Large intestine (tissue), 3 donors: ENCODE measurements around the gene PDZD7. TPM values are rescaled to one million over a fixed set of nuclear protein-coding genes. Genes with fewer than 3 reads are reported as not detected.
A peak's percentile ranks its signal among the peaks of the same experiment; 100 is the strongest.

ENCODE experiments used
- DNase-seq, 2 donors: peaks; one replicate each; pipeline versions ENCODE4 v3.0.0 to v3.0.0-alpha.2; 2013
- H3K27ac ChIP-seq: one replicate; pipeline ENCODE4 v1.5.1; 2013; ENCODE audit warnings: low read length
- H3K27me3 ChIP-seq: 2 replicates; pipeline ENCODE4 v1.6.1; 2013; ENCODE audit warnings: low read length; ENCODE audit not compliant: control insufficient read depth, insufficient read depth
- H3K36me3 ChIP-seq: 2 replicates; pipeline ENCODE4 v1.6.1; 2013; ENCODE audit warnings: low read length; ENCODE audit not compliant: control insufficient read depth, insufficient read depth
- H3K4me1 ChIP-seq: one replicate; pipeline ENCODE4 v1.6.1; 2013; ENCODE audit warnings: low read length; ENCODE audit not compliant: control insufficient read depth, insufficient read depth
- H3K4me3 ChIP-seq: one replicate; pipeline ENCODE4 v1.5.1; 2013; ENCODE audit warnings: low read length
- H3K9me3 ChIP-seq: one replicate; pipeline ENCODE4 v1.6.1; 2013; ENCODE audit warnings: mild to moderate bottlenecking, low read depth, low read length, moderate library complexity; ENCODE audit not compliant: control insufficient read depth
- WGBS: methylation state at CpG from one replicate; pipeline ENCODE4 v1.1.5; 2013; ENCODE audit warnings: low lambda C conversion rate; ENCODE audit not compliant: insufficient coverage; 5-methylcytosine and 5-hydroxymethylcytosine counted together
- polyA plus RNA-seq: library from polyadenylated mRNA; unstranded; fragments of 120-200 nt; gene quantifications from one replicate; pipeline ENCODE4 v1.2.1, GENCODE V29; 2013

The PDZD7 gene
- polyA plus RNA-seq, 1 donor, result 95.8 TPM

DNA sequence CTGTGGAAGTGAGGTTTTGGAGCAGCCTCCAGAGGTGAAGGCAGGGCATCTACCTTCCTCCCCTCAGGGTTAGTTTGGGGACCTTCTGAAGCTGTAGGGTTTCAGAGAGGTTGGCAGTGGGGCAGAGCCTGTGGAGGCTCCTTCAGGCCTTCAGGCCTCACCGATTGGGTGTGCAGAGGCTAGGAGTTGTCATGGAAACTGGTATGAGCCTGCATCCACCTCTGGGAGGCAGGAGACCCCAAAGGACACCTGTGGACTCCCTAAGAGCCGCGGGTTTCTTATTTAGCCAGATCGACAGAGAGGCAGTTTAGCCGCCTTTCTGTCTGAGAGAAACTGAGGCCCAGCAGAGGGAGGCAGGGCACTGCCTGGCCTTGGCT, 29.3 kb downstream of the PDZD7 start:
- H3K9me3 ChIP-seq, result peaks cover 10% of the 10 kb centered on the region

DNA sequence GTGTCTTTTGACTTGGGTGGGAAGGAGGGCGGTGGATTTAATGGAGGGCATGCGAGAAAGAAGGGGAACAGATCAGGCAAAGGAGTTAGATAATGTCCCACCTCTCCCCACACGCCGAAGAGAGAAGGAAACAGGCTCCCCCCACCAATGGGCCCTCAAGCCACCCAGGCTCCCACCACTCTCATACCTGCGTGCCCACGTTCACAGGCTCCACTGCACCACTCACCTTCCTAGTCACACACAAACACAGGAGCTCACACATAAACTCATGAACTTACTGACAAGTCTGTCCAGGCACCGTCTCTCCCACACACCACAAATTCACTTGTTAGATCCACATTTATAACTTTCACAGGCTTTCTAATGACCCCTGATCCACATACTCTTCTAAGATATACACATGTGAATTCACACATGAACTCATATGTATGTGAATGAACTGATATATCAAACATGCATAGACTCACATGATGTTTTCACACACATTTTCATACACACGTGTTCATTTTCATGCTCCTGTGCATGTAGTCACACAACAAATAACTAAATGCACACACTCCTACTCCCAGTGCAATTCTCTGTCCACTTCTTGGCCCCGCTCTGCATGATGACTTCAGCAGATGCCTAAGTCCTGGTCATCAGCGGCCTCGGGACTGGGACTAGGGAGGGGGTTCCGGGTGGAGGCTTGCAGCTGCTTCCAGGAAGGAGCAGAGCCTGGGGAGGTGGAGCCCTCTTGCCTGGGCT, 29.8 kb downstream of the PDZD7 start:
- WGBS, result 40% methylated on average over 1 of the region's 12 CpGs
- H3K27me3 ChIP-seq, result no peaks in the 10 kb centered on the region
- peak; percentile 85 to 87 for DNase-seq
- H3K27ac ChIP-seq, result peak overlapping the region; percentile 93
- peaks cover 9% of the 10 kb centered on the region for H3K9me3 ChIP-seq
- H3K4me3 ChIP-seq, result peak overlapping the region; percentile 92
- peaks cover 36% of the 10 kb centered on the region for H3K36me3 ChIP-seq
- peaks cover 33% of the 10 kb centered on the region for H3K4me1 ChIP-seq

More for the DNA sequence above, 29.3 kb downstream of the PDZD7 start:
- H3K27ac ChIP-seq, result peak overlapping the region; percentile 93
- no peak for DNase-seq
- H3K4me1 ChIP-seq, result peaks cover 33% of the 10 kb centered on the region
- peaks cover 42% of the 10 kb centered on the region for H3K36me3 ChIP-seq
- WGBS, result no CpG with 5 or more reads among the region's 5 CpGs
- H3K27me3 ChIP-seq, result no peaks in the 10 kb centered on the region
- H3K4me3 ChIP-seq, result peak overlapping the region; percentile 14

DNA sequence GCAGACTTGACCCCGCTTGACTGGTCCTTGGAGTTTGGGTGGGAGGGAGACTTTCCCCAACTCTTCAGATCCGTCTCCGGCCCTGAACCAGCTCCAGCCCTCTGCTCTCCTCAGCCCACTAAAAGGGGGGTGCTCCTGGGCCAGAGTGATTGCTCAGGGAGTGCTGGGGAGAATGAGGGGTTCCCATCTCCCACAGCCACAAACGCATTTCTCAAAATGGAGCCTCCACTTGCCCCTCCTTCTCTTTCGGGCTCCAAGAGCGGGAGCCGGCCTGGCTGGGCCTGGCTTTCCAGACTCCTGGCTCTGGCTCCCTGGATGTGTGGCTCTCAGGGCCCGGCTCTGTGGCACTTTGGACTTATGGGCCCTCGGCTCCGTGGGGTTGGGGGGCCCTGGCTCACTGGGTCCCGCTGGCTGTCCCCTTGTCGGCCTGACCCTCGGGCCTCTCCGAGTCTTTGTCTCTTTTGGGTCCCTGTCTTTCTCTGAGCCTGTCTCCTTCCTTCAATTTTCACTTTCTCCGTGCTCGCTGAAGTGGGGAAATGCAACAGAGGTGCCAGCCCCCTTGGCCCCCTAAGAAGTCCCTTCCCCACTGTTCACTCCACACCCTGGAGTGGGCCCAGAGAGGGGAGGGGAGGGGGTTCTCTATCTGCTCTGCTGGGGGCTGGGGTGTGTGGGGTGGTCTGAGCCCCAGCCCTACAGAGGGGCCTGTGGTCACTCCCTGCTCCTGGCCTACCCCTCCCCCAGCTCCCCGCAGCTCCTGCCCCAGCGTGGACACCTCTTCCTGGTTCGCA, 30.6 kb downstream of the PDZD7 start:
- Histone ChIP-seq H3K27ac (peak overlapping the region; percentile 93), H3K9me3 (peaks cover 7% of the 10 kb centered on the region), H3K4me3 (peak overlapping the region; percentile 92), H3K27me3 (no peaks in the 10 kb centered on the region), H3K4me1 (peaks cover 33% of the 10 kb centered on the region), H3K36me3 (peaks cover 28% of the 10 kb centered on the region)
- no CpG with 5 or more reads among the region's 19 CpGs for WGBS
- DNase-seq, result peak in 1 of 2 donors; percentile 53

DNA sequence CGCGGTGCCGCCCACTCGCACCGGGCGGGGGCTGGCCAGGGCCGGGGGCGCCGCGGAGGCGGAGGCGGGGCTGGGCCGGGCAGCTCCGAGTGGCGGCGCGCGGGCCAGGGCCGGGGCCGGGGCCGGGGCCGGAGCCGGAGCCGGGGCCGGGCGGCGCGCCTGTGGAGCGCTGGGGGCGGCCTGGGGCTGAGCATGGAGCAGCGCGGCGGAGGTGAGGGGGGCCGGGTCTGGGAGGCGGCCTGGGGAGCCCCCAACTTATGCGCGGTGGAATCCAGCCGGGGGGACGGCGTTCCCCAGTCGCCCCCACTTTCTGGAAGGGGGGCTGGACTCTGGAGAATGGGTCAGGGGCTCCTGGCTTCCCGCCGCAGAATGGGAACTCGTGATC, 31.2 kb downstream of the PDZD7 start, which contains the start of gene LZTS2:
LZTS2 (plus strand) TSS at position 67 of the 385 bp plus-strand sequence. CDS start 2,731 bp downstream, outside the sequence.
- Histone ChIP-seq H3K4me3 (peak within 1 kb of the TSS; percentile 92), H3K4me1 (peaks cover 33% of the 10 kb centered on the region), H3K9me3 (peaks cover 5% of the 10 kb centered on the region), H3K27ac (peak within 1 kb of the TSS; percentile 93), H3K36me3 (peaks cover 22% of the 10 kb centered on the region), H3K27me3 (no peaks in the 10 kb centered on the region)
- no peak for DNase-seq
- no CpG with 5 or more reads among the region's 44 CpGs for WGBS

DNA sequence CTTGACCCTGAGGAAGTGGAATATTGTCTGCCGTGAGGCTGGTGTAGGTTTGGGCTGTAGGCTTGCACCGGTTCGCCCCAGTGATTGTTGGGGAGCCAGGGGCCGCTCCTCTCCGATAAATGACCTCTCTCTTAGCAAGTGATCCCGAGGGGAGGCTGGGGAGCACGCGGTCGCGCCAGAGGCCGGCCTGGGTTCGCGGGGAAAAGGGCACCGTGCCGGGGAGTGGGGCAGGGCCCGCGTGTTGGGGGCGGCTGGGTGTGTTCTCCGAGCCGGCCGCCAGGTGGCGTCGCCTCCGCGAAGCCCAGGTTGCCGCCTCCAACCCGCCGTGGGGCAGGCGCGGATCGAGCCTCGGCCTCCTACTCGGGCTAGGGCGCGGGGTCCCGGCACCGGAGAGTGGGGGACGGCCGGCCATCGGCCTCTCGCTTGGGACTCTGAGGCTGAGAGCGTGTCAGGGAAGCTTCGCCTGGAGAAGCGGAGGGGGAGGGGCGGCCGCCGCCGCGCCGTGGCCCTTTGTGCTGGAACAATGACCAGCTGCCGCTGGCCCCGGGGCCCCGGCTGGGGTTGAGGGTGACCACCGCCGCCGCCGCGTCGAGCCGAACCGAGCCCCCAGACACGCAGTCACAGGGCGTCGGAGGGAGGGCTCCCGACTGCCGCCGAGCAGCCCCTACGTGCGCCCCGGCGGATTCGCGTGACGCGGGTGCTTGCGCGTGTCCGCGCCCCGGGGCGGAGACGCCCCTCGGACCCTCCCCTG, 31.8 kb downstream of the PDZD7 start:
- H3K27ac ChIP-seq, result peak overlapping the region; percentile 78
- peak overlapping the region; percentile 91 for H3K4me3 ChIP-seq
- peak; percentile 80 to 84 for DNase-seq
- WGBS, result no CpG with 5 or more reads among the region's 83 CpGs
- no peaks in the 10 kb centered on the region for H3K27me3 ChIP-seq
- H3K9me3 ChIP-seq, result peaks cover 5% of the 10 kb centered on the region
- peaks cover 18% of the 10 kb centered on the region for H3K36me3 ChIP-seq
- peaks cover 33% of the 10 kb centered on the region for H3K4me1 ChIP-seq

DNA sequence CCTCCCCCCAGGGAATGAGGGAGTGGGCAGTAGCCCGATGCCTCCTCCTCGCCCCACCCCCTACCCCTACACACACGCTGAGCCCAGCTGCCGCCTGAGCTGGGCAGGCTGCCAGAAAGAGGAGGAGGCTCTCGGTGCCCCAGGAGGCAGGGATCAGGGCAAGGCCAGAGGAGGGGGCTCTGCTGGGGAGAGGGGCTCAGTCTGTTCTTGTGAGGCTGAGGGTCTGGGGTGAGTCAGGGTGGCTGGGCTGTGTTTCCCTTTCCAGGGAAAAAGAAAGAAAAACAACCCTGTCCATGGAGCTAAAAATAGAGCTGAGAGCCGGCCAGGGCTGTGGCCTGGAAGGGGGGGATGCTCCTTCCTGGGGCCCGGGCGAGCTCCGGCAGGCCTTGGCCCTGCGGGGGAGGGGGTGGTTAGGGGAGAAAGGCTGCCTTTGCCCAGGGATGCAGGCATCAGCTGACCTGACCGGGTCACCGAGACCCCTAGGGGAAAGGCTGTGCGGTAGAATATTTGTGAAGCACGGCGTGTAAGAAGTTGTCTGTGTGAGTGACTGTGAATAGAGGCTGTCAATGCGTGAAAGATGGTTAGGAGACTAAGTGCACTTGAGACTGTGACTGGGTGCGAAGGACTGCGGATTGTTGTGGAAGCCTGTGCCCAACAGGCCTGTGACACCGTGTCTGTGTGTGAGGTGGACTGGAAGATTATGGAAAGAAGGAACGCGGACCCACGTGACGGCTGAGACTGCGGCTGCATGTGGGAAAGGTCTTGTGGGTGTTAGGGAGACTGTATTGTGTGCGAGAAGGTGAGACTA, 32.5 kb downstream of the PDZD7 start:
- peak; percentile 87 to 90 for DNase-seq
- Histone ChIP-seq H3K27ac (peak overlapping the region; percentile 78), H3K27me3 (no peaks in the 10 kb centered on the region), H3K4me1 (peaks cover 33% of the 10 kb centered on the region), H3K9me3 (peaks cover 3% of the 10 kb centered on the region), H3K36me3 (peaks cover 16% of the 10 kb centered on the region), H3K4me3 (peak overlapping the region; percentile 91)
- 11% methylated on average over 3 of the region's 25 CpGs for WGBS

DNA sequence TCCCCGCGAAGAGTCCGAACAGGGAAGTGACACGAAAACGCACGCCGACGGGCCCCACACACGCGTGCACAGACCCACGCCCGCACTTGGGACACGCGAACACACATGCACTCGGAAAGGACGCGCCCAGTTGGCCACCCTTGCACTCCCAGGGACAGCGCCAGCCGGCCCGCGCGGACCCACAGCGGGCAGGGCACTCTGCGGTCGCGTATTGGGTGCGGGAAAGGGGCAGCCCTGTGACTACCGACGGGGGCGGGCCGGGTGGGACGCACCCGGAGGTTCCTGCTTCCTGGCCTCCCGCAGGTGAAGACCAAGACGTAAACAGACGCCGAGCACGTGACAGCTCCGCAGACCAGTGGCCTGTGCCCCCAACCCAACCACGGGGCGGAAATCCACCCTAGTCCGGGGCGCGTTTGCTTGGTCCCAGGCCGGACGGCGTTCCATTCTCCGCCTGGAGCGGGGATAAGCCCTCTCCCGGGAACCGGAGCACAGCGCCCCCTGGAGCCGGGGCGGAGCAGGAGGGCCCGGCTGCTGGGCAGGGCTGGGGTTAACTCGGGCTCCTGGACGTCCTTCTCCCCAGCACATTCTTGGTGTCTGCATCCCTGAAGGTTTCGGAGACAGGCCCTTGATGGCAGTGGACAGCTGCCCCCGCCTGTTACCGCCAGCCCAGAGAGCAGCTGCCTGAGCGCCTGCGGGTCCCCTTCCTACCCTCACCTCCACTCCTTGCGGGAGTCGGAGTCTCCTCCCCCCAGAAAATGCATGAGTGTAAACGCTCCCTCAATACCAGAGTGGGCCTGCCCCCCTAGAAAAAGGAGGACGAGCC, 33.4 kb downstream of the PDZD7 start:
- peak overlapping the region; percentile 91 for H3K4me3 ChIP-seq
- peaks cover 14% of the 10 kb centered on the region for H3K36me3 ChIP-seq
- peaks cover 33% of the 10 kb centered on the region for H3K4me1 ChIP-seq
- H3K9me3 ChIP-seq, result peaks cover 3% of the 10 kb centered on the region
- peak overlapping the region; percentile 78 for H3K27ac ChIP-seq
- no CpG with 5 or more reads among the region's 66 CpGs for WGBS
- no peaks in the 10 kb centered on the region for H3K27me3 ChIP-seq
- DNase-seq, result peak; percentile 64 to 80

DNA sequence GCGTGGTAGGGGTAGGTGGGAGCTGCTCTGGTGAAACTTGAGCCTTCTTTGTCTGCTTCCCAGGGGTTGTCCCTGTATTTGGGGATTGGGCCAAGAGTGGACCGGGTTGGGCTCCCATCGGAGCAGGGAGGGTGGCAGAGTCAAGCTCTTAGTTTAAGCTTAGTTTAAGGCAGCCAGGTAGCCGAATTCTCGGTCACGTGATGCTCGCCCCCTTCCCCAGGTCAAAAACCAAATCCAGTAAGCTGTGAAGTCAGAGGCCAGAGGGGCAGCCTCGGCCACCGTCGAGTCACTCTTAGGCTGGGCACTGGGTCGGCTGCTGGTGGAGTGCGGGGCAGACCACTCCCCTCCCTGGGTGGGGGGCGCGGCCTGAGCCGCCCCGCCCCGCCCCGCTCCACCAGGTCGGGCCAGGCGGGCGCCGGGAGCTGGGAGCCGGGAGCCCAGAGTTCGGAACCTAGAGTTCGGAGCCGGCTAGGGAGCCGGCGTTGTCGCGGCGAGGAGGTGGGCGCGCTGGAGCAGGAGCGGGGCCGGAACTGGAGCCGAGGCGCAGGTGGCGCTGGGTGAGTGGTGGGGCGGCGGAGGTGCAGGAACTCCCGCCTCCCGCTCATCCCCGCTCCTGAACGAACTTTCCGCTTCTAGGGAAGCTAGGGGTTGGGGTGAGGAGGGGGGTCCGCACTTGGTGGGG, 34.1 kb downstream of the PDZD7 start:
- H3K27me3 ChIP-seq, result no peaks in the 10 kb centered on the region
- H3K9me3 ChIP-seq, result peaks cover 3% of the 10 kb centered on the region
- H3K4me1 ChIP-seq, result peaks cover 29% of the 10 kb centered on the region
- WGBS, result no CpG with 5 or more reads among the region's 46 CpGs
- DNase-seq, result no peak
- H3K36me3 ChIP-seq, result peaks cover 13% of the 10 kb centered on the region
- peak overlapping the region; percentile 78 for H3K27ac ChIP-seq
- H3K4me3 ChIP-seq, result peak overlapping the region; percentile 91

DNA sequence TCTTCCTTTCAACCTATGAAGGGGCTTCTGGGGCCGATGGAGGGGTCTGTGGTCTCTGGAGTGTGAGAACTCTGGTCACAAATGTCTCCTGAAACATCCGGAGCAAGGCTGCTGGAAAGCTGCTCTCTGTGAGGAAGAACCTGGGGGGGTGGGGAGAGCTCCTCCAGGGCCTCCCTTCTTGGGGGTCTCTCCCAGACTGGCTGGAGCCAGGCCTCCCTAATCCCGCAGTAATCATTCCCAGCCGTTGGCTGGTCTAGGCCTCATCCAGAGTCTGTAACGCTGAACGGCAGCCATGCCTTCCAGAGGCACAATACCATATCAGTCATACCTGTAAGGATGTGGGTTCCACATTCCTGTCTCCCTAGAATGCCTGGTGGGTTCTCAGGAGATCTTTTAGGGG, 35.7 kb downstream of the PDZD7 start:
- no peak for DNase-seq
- peaks cover 26% of the 10 kb centered on the region for H3K36me3 ChIP-seq

More for the DNA sequence above, 35.7 kb downstream of the PDZD7 start:
- no peaks in the 10 kb centered on the region for H3K27me3 ChIP-seq
- no peak overlapping the region for H3K4me3 ChIP-seq
- whole genome bisulfite sequencing, result no CpG with 5 or more reads among the region's 6 CpGs
- peaks cover 16% of the 10 kb centered on the region for H3K4me1 ChIP-seq
- H3K9me3 ChIP-seq, result peaks cover 3% of the 10 kb centered on the region
- H3K27ac ChIP-seq, result no peak overlapping the region
